HepG2 (cell line): Measurements from ENCODE around the gene AAMP. TPM values are rescaled to one million over a fixed set of nuclear protein-coding genes. Genes with fewer than 3 reads are reported as not detected.

Experiments
- ARID4A ChIP-seq: sonication (generic); formaldehyde crosslinking; IDR thresholded peaks from 2 replicates; pipeline ENCODE4 v1.5.0; 2020; ENCODE audit warnings: mild to moderate bottlenecking, missing genetic modification reagents, borderline replicate concordance
- FOSL2 ChIP-seq: sonication (generic); formaldehyde crosslinking; IDR thresholded peaks from 2 replicates; pipeline ENCODE4 v1.4.0; 2020; ENCODE audit warnings: missing genetic modification reagents
- HDAC2 ChIP-seq: sonication (generic); formaldehyde crosslinking; IDR thresholded peaks from 2 replicates; pipeline ENCODE4 v1.4.0; 2020; ENCODE audit warnings: missing genetic modification reagents
- HNRNPLL ChIP-seq: fragments of 200-400 bp; formaldehyde crosslinking; IDR thresholded peaks from 2 replicates; pipeline ENCODE4 v1.6.1; 2017; ENCODE audit warnings: mild to moderate bottlenecking, low read depth, low read length; ENCODE audit not compliant: poor library complexity, severe bottlenecking
- MTF2 ChIP-seq: sonication (generic); formaldehyde crosslinking; IDR thresholded peaks from 2 replicates; pipeline ENCODE4 v1.5.0; 2020; ENCODE audit warnings: missing genetic modification reagents, borderline replicate concordance
- NFRKB ChIP-seq: fragments of 450-650 bp; IDR thresholded peaks from 2 replicates; pipeline ENCODE4 v1.6.1; 2017
- SNAI1 ChIP-seq: sonication (generic); formaldehyde crosslinking; IDR thresholded peaks from 2 replicates; pipeline ENCODE4 v1.5.0; 2020; ENCODE audit warnings: mild to moderate bottlenecking, missing genetic modification reagents, borderline replicate concordance
- ZC3H13 ChIP-seq: sonication (generic); formaldehyde crosslinking; IDR thresholded peaks from 2 replicates; pipeline ENCODE4 v1.8.1; 2023; ENCODE audit warnings: mild to moderate bottlenecking, missing genetic modification reagents, moderate library complexity
- ZNF160 ChIP-seq: sonication (generic); formaldehyde crosslinking; IDR thresholded peaks from 2 replicates; pipeline ENCODE4 v1.8.0; 2022; ENCODE audit warnings: mild to moderate bottlenecking, inconsistent platforms, missing genetic modification reagents
- ZNF33B ChIP-seq: sonication (generic); formaldehyde crosslinking; IDR thresholded peaks from 2 replicates; pipeline ENCODE4 v1.5.1; 2020; ENCODE audit warnings: mild to moderate bottlenecking, missing genetic modification reagents
- ZNF543 ChIP-seq: sonication (generic); formaldehyde crosslinking; IDR thresholded peaks from 2 replicates; pipeline ENCODE4 v1.4.0; 2020; ENCODE audit warnings: mild to moderate bottlenecking, missing genetic modification reagents
- ZNF563 ChIP-seq: sonication (generic); formaldehyde crosslinking; IDR thresholded peaks from 2 replicates; pipeline ENCODE4 v1.8.0; 2022; ENCODE audit warnings: mild to moderate bottlenecking, moderate library complexity, missing genetic modification reagents
- ZNF569 ChIP-seq: sonication (generic); formaldehyde crosslinking; IDR thresholded peaks from 2 replicates; pipeline ENCODE4 v1.5.0; 2020; ENCODE audit warnings: mild to moderate bottlenecking, missing genetic modification reagents, moderate library complexity, borderline replicate concordance
- ZNF775 ChIP-seq: sonication (generic); formaldehyde crosslinking; IDR thresholded peaks from 2 replicates; pipeline ENCODE4 v1.4.0; 2020; ENCODE audit warnings: missing genetic modification reagents, mild to moderate bottlenecking, moderate library complexity, borderline replicate concordance
- ZZZ3 ChIP-seq: sonication (generic); formaldehyde crosslinking; IDR thresholded peaks from 2 replicates; pipeline ENCODE4 v1.4.0; 2020; ENCODE audit warnings: missing genetic modification reagents, mild to moderate bottlenecking, borderline replicate concordance
- polyA plus RNA-seq, 8 experiments: library from polyadenylated mRNA; depleted of rRNA in 3 of 8; stranded (reverse) in 7 of 8; unstranded in 1 of 8; fragments of >200 nt; fragmentation: Illumina TruSeq in 4 of 8; extraction: Trizol in 4 of 8; gene quantifications; 2 replicates each; pipeline versions ENCODE4 v1.2.1 to v1.2.3, GENCODE V29; 2011 to 2016; ENCODE audit warnings: low read depth in 4 of 8, missing spikeins in 1 of 8, mixed read lengths in 1 of 8; ENCODE audit not compliant: insufficient read depth in 1 of 8
- total RNA-seq, 5 experiments: library from RNA; depleted of rRNA; stranded (reverse); fragments of >200 nt; fragmentation: Illumina TruSeq; extraction: Trizol; gene quantifications; 2 replicates each; pipeline ENCODE4 v1.2.3, GENCODE V29; 2016; ENCODE audit warnings: low read depth in 1 of 5
- TF ChIP-seq, protein P1 (sequence below): sonication (generic); formaldehyde crosslinking; IDR thresholded peaks from 2 replicates; pipeline ENCODE4 v1.5.1; 2020; ENCODE audit warnings: missing genetic modification reagents, mild to moderate bottlenecking, borderline replicate concordance
- TF ChIP-seq, protein P2 (sequence below): fragments of 450-650 bp; IDR thresholded peaks from 2 replicates; pipeline ENCODE4 v1.6.1; 2016
- TF ChIP-seq, protein P3 (sequence below): sonication (generic); formaldehyde crosslinking; IDR thresholded peaks from 2 replicates; pipeline ENCODE4 v1.4.0; 2020; ENCODE audit warnings: mild to moderate bottlenecking, missing genetic modification reagents

The AAMP gene
- total and polyA plus RNA-seq, 2 of the 13 experiments (the other 11 are each of a cell fraction or from before 2014, with no cell fraction given) = 110 to 186 TPM

GRCh38 chr2:218216674-218217359 is 53.1 kb downstream of the AAMP start, which contains the start of gene ARPC2 (continued):
- TF ChIP-seq ARID4A (CRISPR knock-in tag) = peak; percentile 92
- TF ChIP-seq, protein P1, sequence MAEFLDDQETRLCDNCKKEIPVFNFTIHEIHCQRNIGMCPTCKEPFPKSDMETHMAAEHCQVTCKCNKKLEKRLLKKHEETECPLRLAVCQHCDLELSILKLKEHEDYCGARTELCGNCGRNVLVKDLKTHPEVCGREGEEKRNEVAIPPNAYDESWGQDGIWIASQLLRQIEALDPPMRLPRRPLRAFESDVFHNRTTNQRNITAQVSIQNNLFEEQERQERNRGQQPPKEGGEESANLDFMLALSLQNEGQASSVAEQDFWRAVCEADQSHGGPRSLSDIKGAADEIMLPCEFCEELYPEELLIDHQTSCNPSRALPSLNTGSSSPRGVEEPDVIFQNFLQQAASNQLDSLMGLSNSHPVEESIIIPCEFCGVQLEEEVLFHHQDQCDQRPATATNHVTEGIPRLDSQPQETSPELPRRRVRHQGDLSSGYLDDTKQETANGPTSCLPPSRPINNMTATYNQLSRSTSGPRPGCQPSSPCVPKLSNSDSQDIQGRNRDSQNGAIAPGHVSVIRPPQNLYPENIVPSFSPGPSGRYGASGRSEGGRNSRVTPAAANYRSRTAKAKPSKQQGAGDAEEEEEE (CRISPR knock-in tag) = no peak
- no peak for TF ChIP-seq NFRKB
- no peak for TF ChIP-seq ZNF33B
- no peak for TF ChIP-seq ZNF569 (CRISPR knock-in tag)
- TF ChIP-seq ZNF160 (CRISPR knock-in tag) = no peak; the same call in 1 of the 2 replicates
- TF ChIP-seq, protein P2, sequence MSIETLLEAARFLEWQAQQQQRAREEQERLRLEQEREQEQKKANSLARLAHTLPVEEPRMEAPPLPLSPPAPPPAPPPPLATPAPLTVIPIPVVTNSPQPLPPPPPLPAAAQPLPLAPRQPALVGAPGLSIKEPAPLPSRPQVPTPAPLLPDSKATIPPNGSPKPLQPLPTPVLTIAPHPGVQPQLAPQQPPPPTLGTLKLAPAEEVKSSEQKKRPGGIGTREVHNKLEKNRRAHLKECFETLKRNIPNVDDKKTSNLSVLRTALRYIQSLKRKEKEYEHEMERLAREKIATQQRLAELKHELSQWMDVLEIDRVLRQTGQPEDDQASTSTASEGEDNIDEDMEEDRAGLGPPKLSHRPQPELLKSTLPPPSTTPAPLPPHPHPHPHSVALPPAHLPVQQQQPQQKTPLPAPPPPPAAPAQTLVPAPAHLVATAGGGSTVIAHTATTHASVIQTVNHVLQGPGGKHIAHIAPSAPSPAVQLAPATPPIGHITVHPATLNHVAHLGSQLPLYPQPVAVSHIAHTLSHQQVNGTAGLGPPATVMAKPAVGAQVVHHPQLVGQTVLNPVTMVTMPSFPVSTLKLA = peak; percentile 57; the same call in 1 of the 2 replicates
- TF ChIP-seq HDAC2 (CRISPR knock-in tag) = peak; percentile 51
- TF ChIP-seq SNAI1 (CRISPR knock-in tag) = peak; percentile 89; the same call in 1 of the 2 replicates
- 0 out of 2 replicates have a peak, but pooled peaks have one; percentile 76 for TF ChIP-seq ZZZ3
- peak; percentile 87 for TF ChIP-seq ZNF543
- TF ChIP-seq ZC3H13 = peak; percentile 55; the same call in 1 of the 2 replicates
- peak; percentile 62; the same call in 1 of the 2 replicates for TF ChIP-seq ZNF563 (CRISPR knock-in tag)
- peak; percentile 38; the same call in 1 of the 2 replicates for TF ChIP-seq MTF2 (CRISPR knock-in tag)
- TF ChIP-seq ZNF775 (CRISPR knock-in tag) = 0 out of 2 replicates have a peak, but pooled peaks have one; percentile 55
- TF ChIP-seq FOSL2 (CRISPR knock-in tag) = 0 out of 2 replicates have a peak, but pooled peaks have one; percentile 42
- peak; percentile 99 for TF ChIP-seq HNRNPLL
- TF ChIP-seq, protein P3, sequence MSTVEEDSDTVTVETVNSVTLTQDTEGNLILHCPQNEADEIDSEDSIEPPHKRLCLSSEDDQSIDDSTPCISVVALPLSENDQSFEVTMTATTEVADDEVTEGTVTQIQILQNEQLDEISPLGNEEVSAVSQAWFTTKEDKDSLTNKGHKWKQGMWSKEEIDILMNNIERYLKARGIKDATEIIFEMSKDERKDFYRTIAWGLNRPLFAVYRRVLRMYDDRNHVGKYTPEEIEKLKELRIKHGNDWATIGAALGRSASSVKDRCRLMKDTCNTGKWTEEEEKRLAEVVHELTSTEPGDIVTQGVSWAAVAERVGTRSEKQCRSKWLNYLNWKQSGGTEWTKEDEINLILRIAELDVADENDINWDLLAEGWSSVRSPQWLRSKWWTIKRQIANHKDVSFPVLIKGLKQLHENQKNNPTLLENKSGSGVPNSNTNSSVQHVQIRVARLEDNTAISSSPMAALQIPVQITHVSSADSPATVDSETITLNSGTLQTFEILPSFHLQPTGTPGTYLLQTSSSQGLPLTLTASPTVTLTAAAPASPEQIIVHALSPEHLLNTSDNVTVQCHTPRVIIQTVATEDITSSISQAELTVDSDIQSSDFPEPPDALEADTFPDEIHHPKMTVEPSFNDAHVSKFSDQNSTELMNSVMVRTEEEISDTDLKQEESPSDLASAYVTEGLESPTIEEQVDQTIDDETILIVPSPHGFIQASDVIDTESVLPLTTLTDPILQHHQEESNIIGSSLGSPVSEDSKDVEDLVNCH (CRISPR knock-in tag) = 0 out of 2 replicates have a peak, but pooled peaks have one; percentile 49
